ENCODE data around the gene ADGRA3. TPM values are rescaled to one million over a fixed set of nuclear protein-coding genes. Genes with fewer than 3 reads are reported as not detected.

Gene ADGRA3
- polyA plus RNA-seq, 3 donors = 0.07 TPM; not detected in 2

GRCh38 chr4:22500831-22501714 lies 14.8 kb downstream of the ADGRA3 start:
- no peaks in the 10 kb centered on the region for H3K4me1 Mint-ChIP-seq
- Histone ChIP-seq H2AFZ (ENCODE audit: insufficient read depth, low read depth, low read length, poor library complexity, severe bottlenecking) (no peak overlapping the region), H3K9me3 (replicated peaks in 1 of 2; ENCODE audit: control insufficient read depth in 1 of 2, insufficient read depth in 1 of 2, low read length in 2 of 2) (no peaks in the 10 kb centered on the region), H3K79me2 (ENCODE audit: insufficient read depth, low read length) (no peaks in the 10 kb centered on the region), H3K36me3 (replicated peaks in 1 of 2; ENCODE audit: control insufficient read depth in 1 of 2, insufficient read depth in 2 of 2, low read length in 2 of 2) (no peaks in the 10 kb centered on the region), H4K20me1 (ENCODE audit: insufficient read depth, low read length) (no peaks in the 10 kb centered on the region), H3K27me3 (ENCODE audit: control insufficient read depth in 2 of 2, insufficient read depth in 2 of 2, low read length in 2 of 2) (no peaks in the 10 kb centered on the region), H3K4me3 (replicated peaks in 1 of 3; ENCODE audit: low read depth in 2 of 3, low read length in 3 of 3) (no peak overlapping the region), H3K27ac (ENCODE audit: low read depth in 1 of 2, low read length in 2 of 2) (no peak overlapping the region), H3K9ac (ENCODE audit: insufficient read depth, low read length, poor library complexity, severe bottlenecking) (no peak overlapping the region), H3K4me1 (ENCODE audit: control insufficient read depth in 1 of 2, insufficient read depth in 2 of 2, low read length in 2 of 2) (no peaks in the 10 kb centered on the region), H3K4me2 (replicated peaks; ENCODE audit: extremely low read depth, low read length, poor library complexity, severe bottlenecking) (no peak overlapping the region)
- no peaks in the 10 kb centered on the region for H3K36me3 Mint-ChIP-seq
- intact Hi-C loops (cut with micrococcal nuclease) = no loop called here
- no peaks in the 10 kb centered on the region for H3K27me3 Mint-ChIP-seq (ENCODE audit: low read depth in 3 of 3)
- WGBS (ENCODE audit: insufficient coverage) = 95% methylated on average over 4 of the region's 6 CpGs
- peaks cover 0 to 5% (median 0%) of the 10 kb centered on the region in 7 donors for H3K9me3 Mint-ChIP-seq
- TF ChIP-seq CTCF (IDR thresholded peaks at IDR 0.05) = no peak
- no peak overlapping the region for H3K4me3 Mint-ChIP-seq
- DNase-seq = no peak
- H3K27ac Mint-ChIP-seq = peak overlapping the region in 1 of 7 donors; percentile 26

DNA sequence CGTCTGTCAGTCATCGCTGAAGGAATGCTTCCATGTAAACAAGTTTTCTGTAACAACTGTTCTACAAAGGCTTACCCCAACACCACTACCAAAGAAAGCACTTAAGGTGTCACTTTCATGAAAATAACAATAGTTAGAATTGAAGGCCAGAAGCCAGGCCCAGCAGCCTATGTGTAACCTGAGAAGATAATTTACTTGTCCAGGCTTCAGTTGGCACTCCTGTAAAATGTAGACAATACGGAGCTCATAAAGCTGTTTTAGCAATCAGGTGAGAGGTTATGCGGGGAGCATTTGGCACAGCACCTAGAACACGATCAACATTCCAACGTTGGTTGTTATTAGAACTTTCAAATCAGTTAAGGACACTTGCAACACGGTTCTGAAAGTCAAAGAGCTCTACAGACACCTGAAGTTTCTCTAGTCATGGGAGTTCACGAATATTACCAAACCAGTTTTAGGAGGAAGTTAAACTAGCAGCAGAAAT lies 15.7 kb downstream of the ADGRA3 start:
- Mint-ChIP-seq H3K4me3 (no peak overlapping the region), H3K27ac (no peak overlapping the region), H3K27me3 (ENCODE audit: low read depth in 3 of 3) (no peaks in the 10 kb centered on the region), H3K9me3 (peaks cover 0 to 8% (median 2%) of the 10 kb centered on the region in 7 donors), H3K36me3 (no peaks in the 10 kb centered on the region), H3K4me1 (no peaks in the 10 kb centered on the region)
- no peak for DNase-seq
- Histone ChIP-seq H2AFZ (ENCODE audit: insufficient read depth, low read depth, low read length, poor library complexity, severe bottlenecking) (no peak overlapping the region), H3K79me2 (ENCODE audit: insufficient read depth, low read length) (no peaks in the 10 kb centered on the region), H3K36me3 (replicated peaks in 1 of 2; ENCODE audit: control insufficient read depth in 1 of 2, insufficient read depth in 2 of 2, low read length in 2 of 2) (no peaks in the 10 kb centered on the region), H3K27me3 (ENCODE audit: control insufficient read depth in 2 of 2, insufficient read depth in 2 of 2, low read length in 2 of 2) (no peaks in the 10 kb centered on the region), H3K27ac (ENCODE audit: low read depth in 1 of 2, low read length in 2 of 2) (no peak overlapping the region), H4K20me1 (ENCODE audit: insufficient read depth, low read length) (no peaks in the 10 kb centered on the region), H3K4me3 (replicated peaks in 1 of 3; ENCODE audit: low read depth in 2 of 3, low read length in 3 of 3) (no peak overlapping the region), H3K4me2 (replicated peaks; ENCODE audit: extremely low read depth, low read length, poor library complexity, severe bottlenecking) (no peak overlapping the region), H3K9me3 (replicated peaks in 1 of 2; ENCODE audit: control insufficient read depth in 1 of 2, insufficient read depth in 1 of 2, low read length in 2 of 2) (peaks cover 0 to 3% of the 10 kb centered on the region in 2 donors), H3K4me1 (ENCODE audit: control insufficient read depth in 1 of 2, insufficient read depth in 2 of 2, low read length in 2 of 2) (no peaks in the 10 kb centered on the region), H3K9ac (ENCODE audit: insufficient read depth, low read length, poor library complexity, severe bottlenecking) (no peak overlapping the region)
- 90% methylated on average over 2 of the region's 8 CpGs for WGBS (ENCODE audit: insufficient coverage)
- intact Hi-C loops (cut with micrococcal nuclease) = no loop called here
- no peak for TF ChIP-seq CTCF (IDR thresholded peaks at IDR 0.05)
